ENCODE results near the gene IL17RE.

IL17RE gene

DNA sequence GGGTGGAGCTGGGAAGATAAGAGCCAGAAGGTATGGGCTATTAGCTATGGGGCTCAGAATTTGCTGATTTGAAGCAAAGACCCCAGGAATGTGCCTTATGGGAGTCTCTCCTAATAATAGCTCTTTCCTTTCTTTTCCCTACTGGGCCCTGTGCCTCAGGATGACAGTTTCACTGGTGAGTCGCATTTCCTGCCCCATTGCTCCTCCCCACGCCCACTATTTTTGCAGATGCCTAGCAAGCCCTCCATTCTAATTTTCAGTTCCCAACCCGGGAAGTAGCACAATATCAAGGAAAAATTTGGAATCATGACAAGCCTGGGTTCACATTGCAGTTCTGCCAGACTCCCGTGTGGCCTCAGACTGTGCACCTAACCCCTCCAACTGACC is 583 bp downstream of the IL17RE start:
- H3K27me3 ChIP-seq (ENCODE audit: control insufficient read depth, low read length) = no peaks in the 10 kb centered on the region
- no peaks in the 10 kb centered on the region for H3K36me3 ChIP-seq (ENCODE audit: control insufficient read depth, low read length)
- H3K9me3 ChIP-seq (ENCODE audit: control insufficient read depth, insufficient read depth, low read length) = no peaks in the 10 kb centered on the region
- peaks cover 6% of the 10 kb centered on the region for H3K4me1 ChIP-seq (ENCODE audit: control insufficient read depth, low read length)
- TF ChIP-seq, protein P1, sequence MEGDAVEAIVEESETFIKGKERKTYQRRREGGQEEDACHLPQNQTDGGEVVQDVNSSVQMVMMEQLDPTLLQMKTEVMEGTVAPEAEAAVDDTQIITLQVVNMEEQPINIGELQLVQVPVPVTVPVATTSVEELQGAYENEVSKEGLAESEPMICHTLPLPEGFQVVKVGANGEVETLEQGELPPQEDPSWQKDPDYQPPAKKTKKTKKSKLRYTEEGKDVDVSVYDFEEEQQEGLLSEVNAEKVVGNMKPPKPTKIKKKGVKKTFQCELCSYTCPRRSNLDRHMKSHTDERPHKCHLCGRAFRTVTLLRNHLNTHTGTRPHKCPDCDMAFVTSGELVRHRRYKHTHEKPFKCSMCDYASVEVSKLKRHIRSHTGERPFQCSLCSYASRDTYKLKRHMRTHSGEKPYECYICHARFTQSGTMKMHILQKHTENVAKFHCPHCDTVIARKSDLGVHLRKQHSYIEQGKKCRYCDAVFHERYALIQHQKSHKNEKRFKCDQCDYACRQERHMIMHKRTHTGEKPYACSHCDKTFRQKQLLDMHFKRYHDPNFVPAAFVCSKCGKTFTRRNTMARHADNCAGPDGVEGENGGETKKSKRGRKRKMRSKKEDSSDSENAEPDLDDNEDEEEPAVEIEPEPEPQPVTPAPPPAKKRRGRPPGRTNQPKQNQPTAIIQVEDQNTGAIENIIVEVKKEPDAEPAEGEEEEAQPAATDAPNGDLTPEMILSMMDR (IDR thresholded peaks at IDR 0.05; ENCODE audit: low read depth, low read length, poor library complexity, severe bottlenecking) = no peak
- no peak for TF ChIP-seq EZH2phosphoT487 (IDR thresholded peaks at IDR 0.05; ENCODE audit: borderline replicate concordance, low read length)
- H3K9me2 ChIP-seq (replicated peaks; ENCODE audit: control insufficient read depth, low read length) = no peaks in the 10 kb centered on the region
- no peaks in the 10 kb centered on the region for H4K20me1 ChIP-seq (ENCODE audit: control insufficient read depth, insufficient read depth, low read depth, low read length)
- H3K79me2 ChIP-seq (ENCODE audit: control insufficient read depth, low read length) = no peaks in the 10 kb centered on the region
- no peaks in the 10 kb centered on the region for H3F3A ChIP-seq (ENCODE audit: control insufficient read depth, insufficient read depth)
- no peak overlapping the region for H3K4me3 ChIP-seq (ENCODE audit: low read length)
- H3K27ac ChIP-seq (ENCODE audit: low read depth, low read length) = no peak overlapping the region
- H3K4me2 ChIP-seq (ENCODE audit: low read length) = no peak overlapping the region

DNA sequence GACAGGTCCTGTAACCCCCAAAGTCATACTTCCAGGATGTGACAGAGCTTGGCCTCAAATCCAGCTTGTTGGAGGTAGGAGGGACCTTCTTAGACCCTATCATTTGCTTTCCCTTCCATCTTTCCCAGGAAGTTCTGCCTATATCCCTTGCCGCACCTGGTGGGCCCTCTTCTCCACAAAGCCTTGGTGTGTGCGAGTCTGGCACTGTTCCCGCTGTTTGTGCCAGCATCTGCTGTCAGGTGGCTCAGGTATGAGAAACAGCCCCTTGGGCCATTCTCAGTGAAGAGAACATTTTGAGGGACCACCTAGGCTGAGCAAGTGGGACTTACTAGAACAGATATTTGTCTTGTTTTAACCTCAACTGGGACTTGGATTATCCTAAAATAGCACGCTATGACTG is 1.3 kb downstream of the IL17RE start:
- no peaks in the 10 kb centered on the region for H3K36me3 ChIP-seq (ENCODE audit: control insufficient read depth, low read length)
- no peaks in the 10 kb centered on the region for H4K20me1 ChIP-seq (ENCODE audit: control insufficient read depth, insufficient read depth, low read depth, low read length)
- no peaks in the 10 kb centered on the region for H3K9me3 ChIP-seq (ENCODE audit: control insufficient read depth, insufficient read depth, low read length)
- no peaks in the 10 kb centered on the region for H3K27me3 ChIP-seq (ENCODE audit: control insufficient read depth, low read length)
- H3F3A ChIP-seq (ENCODE audit: control insufficient read depth, insufficient read depth) = no peaks in the 10 kb centered on the region
- no peaks in the 10 kb centered on the region for H3K9me2 ChIP-seq (replicated peaks; ENCODE audit: control insufficient read depth, low read length)
- H3K4me2 ChIP-seq (ENCODE audit: low read length) = no peak overlapping the region
- H3K4me1 ChIP-seq (ENCODE audit: control insufficient read depth, low read length) = peaks cover 6% of the 10 kb centered on the region
- no peak overlapping the region for H3K27ac ChIP-seq (ENCODE audit: low read depth, low read length)
- H3K79me2 ChIP-seq (ENCODE audit: control insufficient read depth, low read length) = no peaks in the 10 kb centered on the region
- TF ChIP-seq, protein P1 (IDR thresholded peaks at IDR 0.05; ENCODE audit: low read depth, low read length, poor library complexity, severe bottlenecking) = no peak
- TF ChIP-seq EZH2phosphoT487 (IDR thresholded peaks at IDR 0.05; ENCODE audit: borderline replicate concordance, low read length) = no peak
- no peak overlapping the region for H3K4me3 ChIP-seq (ENCODE audit: low read length)

DNA sequence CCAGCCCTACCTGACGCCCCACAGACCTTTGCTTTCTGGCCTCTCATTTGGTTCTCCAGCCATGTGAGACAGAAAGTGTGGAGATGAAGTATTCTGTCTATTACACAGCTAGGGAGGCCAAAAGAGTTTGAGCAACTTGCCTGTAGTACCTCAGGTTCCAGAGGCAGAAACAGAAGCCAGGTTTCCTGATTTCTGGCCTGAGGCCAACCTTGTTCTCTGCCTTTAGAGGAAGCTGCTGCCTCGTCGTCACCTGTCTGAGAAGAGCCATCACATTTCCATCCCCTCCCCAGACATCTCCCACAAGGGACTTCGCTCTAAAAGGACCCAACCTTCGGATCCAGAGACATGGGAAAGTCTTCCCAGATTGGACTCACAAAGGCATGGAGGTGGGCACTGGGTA is 3.8 kb downstream of the IL17RE start:
- Histone ChIP-seq H3K4me3 (ENCODE audit: low read length) (no peak overlapping the region), H3K36me3 (ENCODE audit: control insufficient read depth, low read length) (no peaks in the 10 kb centered on the region)

More for the DNA sequence above, 3.8 kb downstream of the IL17RE start:
- Histone ChIP-seq H3K9me3 (ENCODE audit: control insufficient read depth, insufficient read depth, low read length) (no peaks in the 10 kb centered on the region), H4K20me1 (ENCODE audit: control insufficient read depth, insufficient read depth, low read depth, low read length) (no peaks in the 10 kb centered on the region), H3F3A (ENCODE audit: control insufficient read depth, insufficient read depth) (no peaks in the 10 kb centered on the region), H3K4me2 (ENCODE audit: low read length) (no peak overlapping the region), H3K27me3 (ENCODE audit: control insufficient read depth, low read length) (no peaks in the 10 kb centered on the region), H3K27ac (ENCODE audit: low read depth, low read length) (no peak overlapping the region), H3K9me2 (replicated peaks; ENCODE audit: control insufficient read depth, low read length) (no peaks in the 10 kb centered on the region), H3K4me1 (ENCODE audit: control insufficient read depth, low read length) (peaks cover 6% of the 10 kb centered on the region), H3K79me2 (ENCODE audit: control insufficient read depth, low read length) (no peaks in the 10 kb centered on the region)
- no peak for TF ChIP-seq EZH2phosphoT487 (IDR thresholded peaks at IDR 0.05; ENCODE audit: borderline replicate concordance, low read length)
- TF ChIP-seq, protein P1 (IDR thresholded peaks at IDR 0.05; ENCODE audit: low read depth, low read length, poor library complexity, severe bottlenecking) = no peak
